WERI-Rb-1 (cell line): Measurements from ENCODE around the gene IL19.

Experiments
- DNase-seq: peaks from one replicate; pipeline ENCODE4 v3.0.0-alpha.2; 2020
- H3K27ac ChIP-seq: fragments of 250-450 bp; sonication (Bioruptor Pico); 2 replicates; pipeline ENCODE4 v1.5.1; 2020; ENCODE audit warnings: mild to moderate bottlenecking, moderate library complexity
- H3K27me3 ChIP-seq: fragments of 250-450 bp; sonication (Bioruptor Pico); 2 replicates; pipeline ENCODE4 v1.5.1; 2021; ENCODE audit warnings: mild to moderate bottlenecking, low read depth, moderate library complexity; ENCODE audit not compliant: insufficient read depth, severe bottlenecking
- H3K36me3 ChIP-seq: fragments of 250-450 bp; sonication (Bioruptor Pico); 2 replicates; pipeline ENCODE4 v1.5.1; 2020; ENCODE audit warnings: mild to moderate bottlenecking, moderate library complexity
- H3K4me3 ChIP-seq: 2 replicates; pipeline ENCODE4 v1.5.1; 2011; ENCODE audit warnings: low read depth, mild to moderate bottlenecking, control low read depth, low read length
- H3K9me3 ChIP-seq: fragments of 250-450 bp; sonication (Bioruptor Pico); 2 replicates; pipeline ENCODE4 v1.5.1; 2021; ENCODE audit warnings: mild to moderate bottlenecking, moderate library complexity; ENCODE audit not compliant: severe bottlenecking
- TF ChIP-seq, protein P1 (sequence below): IDR thresholded peaks from 2 replicates; pipeline ENCODE4 v1.5.1; 2011; ENCODE audit warnings: low read depth, mild to moderate bottlenecking, control low read depth, inconsistent platforms, low read length

The IL19 gene, protein sequence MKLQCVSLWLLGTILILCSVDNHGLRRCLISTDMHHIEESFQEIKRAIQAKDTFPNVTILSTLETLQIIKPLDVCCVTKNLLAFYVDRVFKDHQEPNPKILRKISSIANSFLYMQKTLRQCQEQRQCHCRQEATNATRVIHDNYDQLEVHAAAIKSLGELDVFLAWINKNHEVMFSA

DNA sequence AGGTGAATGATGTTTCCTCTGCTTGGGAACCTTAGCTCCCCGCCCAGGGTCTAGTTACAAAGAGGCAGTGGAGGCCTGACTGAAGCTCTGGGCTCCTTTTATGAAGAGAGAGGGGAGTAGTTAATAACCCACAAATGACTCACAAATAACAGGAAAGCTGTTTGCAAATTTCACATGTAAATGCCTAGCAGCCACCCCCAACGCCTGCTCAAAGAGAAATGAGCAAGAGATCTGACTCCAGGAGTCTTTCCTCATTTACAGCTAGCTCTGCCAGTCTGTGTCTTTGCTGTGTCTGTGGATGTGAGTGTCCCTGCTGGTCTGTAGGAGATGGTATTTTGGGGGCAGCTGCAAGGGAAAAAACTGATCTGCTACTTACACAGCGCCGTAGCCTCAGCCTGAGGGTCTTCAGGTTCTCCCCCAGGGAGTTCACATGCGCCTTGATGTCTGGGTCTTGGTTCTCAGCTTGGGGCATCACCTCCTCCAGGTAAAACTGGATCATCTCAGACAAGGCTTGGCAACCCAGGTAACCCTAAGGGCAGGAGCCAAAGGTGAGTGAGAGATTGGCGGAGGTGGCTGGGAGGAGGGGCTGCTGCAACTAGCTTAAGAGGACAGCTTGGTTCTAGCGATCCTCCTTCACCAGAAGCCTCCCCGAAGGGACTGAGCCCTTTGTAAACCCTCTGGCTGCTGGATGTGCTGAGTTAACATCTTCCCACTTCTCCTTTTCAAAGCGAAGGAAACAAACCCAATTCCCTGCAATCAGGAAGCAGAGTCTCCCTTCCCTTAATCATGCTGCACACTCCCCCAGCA lies at the start of gene IL19:
IL19 (plus strand) TSS at position 243 of the 807 bp plus-strand sequence. CDS start 65,890 bp downstream, outside the sequence.
- Histone ChIP-seq H3K27ac (no peak within 1 kb of the TSS), H3K9me3 (peaks cover 10% of the 10 kb centered on the region), H3K36me3 (no peaks in the 10 kb centered on the region), H3K4me3 (no peak within 1 kb of the TSS), H3K27me3 (peaks cover 98% of the 10 kb centered on the region)
- DNase-seq: no peak
- TF ChIP-seq, protein P1, sequence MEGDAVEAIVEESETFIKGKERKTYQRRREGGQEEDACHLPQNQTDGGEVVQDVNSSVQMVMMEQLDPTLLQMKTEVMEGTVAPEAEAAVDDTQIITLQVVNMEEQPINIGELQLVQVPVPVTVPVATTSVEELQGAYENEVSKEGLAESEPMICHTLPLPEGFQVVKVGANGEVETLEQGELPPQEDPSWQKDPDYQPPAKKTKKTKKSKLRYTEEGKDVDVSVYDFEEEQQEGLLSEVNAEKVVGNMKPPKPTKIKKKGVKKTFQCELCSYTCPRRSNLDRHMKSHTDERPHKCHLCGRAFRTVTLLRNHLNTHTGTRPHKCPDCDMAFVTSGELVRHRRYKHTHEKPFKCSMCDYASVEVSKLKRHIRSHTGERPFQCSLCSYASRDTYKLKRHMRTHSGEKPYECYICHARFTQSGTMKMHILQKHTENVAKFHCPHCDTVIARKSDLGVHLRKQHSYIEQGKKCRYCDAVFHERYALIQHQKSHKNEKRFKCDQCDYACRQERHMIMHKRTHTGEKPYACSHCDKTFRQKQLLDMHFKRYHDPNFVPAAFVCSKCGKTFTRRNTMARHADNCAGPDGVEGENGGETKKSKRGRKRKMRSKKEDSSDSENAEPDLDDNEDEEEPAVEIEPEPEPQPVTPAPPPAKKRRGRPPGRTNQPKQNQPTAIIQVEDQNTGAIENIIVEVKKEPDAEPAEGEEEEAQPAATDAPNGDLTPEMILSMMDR: no peak

DNA sequence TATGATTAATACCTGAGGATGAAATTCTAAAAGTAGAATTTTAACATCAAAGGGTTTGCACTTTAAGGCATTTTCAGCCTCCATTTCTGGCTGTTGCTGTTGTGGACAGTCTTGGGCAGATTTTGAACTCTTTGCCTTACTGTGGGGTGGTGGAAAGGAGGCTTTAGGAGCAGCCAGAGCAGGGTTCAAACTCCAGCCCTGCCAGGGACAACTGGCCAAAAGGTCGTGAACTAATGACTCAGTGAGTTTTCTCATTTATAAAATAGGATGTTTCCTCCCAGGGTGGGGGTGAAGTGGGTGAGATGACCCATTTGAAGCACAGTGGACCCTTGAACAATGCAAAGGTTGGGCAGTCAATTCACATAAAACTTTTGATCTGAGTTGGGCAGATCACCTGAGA lies 49.1 kb upstream of the IL19 start:
- TF ChIP-seq, protein P1: no peak
- DNase-seq: no peak

DNA sequence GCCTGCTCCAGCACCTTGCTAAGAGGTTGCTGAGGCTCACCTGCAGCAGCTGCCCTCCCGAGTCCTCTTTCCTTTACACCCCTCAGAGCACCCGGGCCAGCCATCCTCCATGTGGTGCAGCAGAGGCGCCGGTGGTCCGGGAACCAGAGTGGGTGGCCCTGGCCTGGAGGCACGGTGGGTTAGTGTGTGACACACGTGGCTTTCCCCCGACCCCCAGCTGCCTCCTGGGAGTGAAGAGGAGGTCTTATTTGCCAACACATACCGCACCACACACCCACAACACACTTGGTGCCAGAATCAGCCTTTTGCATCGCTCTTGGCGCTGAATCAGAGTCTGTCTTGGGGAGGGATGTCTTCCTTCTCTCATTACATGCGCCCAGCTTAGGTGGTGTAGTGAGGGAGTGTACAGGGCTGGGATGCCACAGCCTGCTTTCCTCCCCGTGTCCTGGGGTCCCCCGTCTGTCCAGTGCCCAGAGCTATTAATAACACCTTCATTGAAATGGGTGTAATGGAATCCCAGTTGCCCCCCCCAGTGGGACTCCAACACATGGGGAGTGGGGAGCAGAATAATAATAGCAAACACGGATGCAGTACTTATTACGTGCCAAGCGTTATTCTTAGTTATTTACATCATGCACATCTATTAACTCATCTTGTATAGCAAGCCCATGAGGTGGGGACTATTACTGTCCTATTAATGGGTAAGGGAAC lies 47.7 kb upstream of the IL19 start:
- DNase-seq: no peak
- Histone ChIP-seq H3K27ac (no peak overlapping the region), H3K4me3 (no peak overlapping the region)

More for the DNA sequence above, 49.1 kb upstream of the IL19 start:
- Histone ChIP-seq H3K4me3 (no peak overlapping the region), H3K27me3 (no peaks in the 10 kb centered on the region), H3K9me3 (no peaks in the 10 kb centered on the region), H3K36me3 (peaks cover 30% of the 10 kb centered on the region), H3K27ac (no peak overlapping the region)

DNA sequence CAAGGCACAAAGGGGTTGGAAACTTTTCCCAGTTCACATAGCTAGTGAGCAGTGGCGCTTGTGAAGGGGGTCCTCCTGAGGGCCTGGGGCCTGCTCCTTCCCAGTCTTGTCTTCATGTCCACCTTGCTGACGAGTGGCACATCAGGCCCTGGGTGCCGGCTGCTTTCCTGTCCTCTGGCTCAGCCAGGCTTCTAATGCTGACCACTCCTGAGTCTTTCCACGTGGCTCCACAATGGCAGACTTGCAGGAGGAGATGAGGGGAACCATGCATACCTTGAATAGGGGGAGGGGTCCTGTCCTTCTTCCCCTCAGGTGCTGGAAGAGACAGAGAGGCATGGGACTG lies 47.1 kb upstream of the IL19 start:
- H3K4me3 ChIP-seq: no peak overlapping the region
- TF ChIP-seq, protein P1: no peak
- H3K27ac ChIP-seq: no peak overlapping the region
- DNase-seq: no peak
- no peaks in the 10 kb centered on the region for H3K27me3 ChIP-seq
- H3K36me3 ChIP-seq: peaks cover 26% of the 10 kb centered on the region
- no peaks in the 10 kb centered on the region for H3K9me3 ChIP-seq

More for the DNA sequence above, 47.7 kb upstream of the IL19 start:
- TF ChIP-seq, protein P1: no peak
- Histone ChIP-seq H3K36me3 (peaks cover 26% of the 10 kb centered on the region), H3K9me3 (no peaks in the 10 kb centered on the region), H3K27me3 (no peaks in the 10 kb centered on the region)

DNA sequence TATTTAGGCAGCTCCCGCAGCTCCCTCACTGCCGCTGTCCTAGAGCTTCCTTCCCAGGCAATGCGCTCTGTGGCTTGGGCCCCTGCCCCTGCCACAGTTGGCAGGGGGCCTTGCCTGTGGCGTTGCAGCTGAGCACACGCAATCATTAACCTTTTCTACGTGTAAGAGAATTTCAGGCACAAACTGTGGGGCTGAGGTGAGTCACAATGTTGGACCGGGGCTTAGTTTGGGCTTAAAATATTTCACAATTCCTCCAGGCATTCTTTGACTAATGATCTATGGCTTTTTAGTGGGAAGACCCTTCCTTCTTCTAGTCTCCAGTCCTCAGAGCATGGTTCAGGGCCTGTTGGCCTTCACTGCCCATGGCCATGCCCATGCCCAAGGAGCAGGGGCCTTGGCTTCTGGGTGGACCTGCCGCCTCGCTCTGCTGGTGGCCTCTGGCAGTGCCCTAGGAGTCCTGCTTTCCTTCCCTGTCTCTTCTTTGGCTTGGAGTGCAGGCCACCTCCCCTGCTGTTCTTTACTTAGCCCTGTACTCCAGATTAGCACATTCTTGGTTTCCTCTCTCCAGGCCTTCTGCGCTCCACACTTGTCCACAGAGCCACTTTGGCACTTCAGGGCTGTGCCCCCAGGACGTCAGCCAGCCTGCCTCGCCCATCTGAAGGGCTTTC lies 46.6 kb upstream of the IL19 start:
- TF ChIP-seq, protein P1: no peak
- peaks cover 30% of the 10 kb centered on the region for H3K36me3 ChIP-seq
- no peak overlapping the region for H3K4me3 ChIP-seq
- no peaks in the 10 kb centered on the region for H3K9me3 ChIP-seq
- no peaks in the 10 kb centered on the region for H3K27me3 ChIP-seq
- no peak overlapping the region for H3K27ac ChIP-seq
- no peak for DNase-seq
